Bronchial epithelial cell (primary cell): ENCODE results near the gene LRMDA. TPM values are rescaled to one million over a fixed set of nuclear protein-coding genes. Genes with fewer than 3 reads are reported as not detected.
A peak's percentile ranks its signal among the peaks of the same experiment; 100 is the strongest.

ENCODE experiments used
- DNase-seq: peaks from one replicate; pipeline ENCODE4 v3.0.0-alpha.2; 2010; ENCODE audit warnings: low read depth
- FAIRE-seq: peaks from 2 replicates; lab custom pipeline; 2011; peaks lifted over from hg19 to GRCh38; lab: Jason Lieb, UNC
- H3K27me3 ChIP-seq: 2 replicates; pipeline ENCODE4 v1.5.1; 2011; ENCODE audit warnings: low read length; ENCODE audit not compliant: control insufficient read depth, insufficient read depth
- H3K36me3 ChIP-seq: 2 replicates; pipeline ENCODE4 v1.5.1; 2011; ENCODE audit warnings: low read length; ENCODE audit not compliant: control insufficient read depth, insufficient read depth
- H3K4me3 ChIP-seq: 2 replicates; pipeline ENCODE4 v1.5.1; 2011; ENCODE audit warnings: mild to moderate bottlenecking, low read depth, low read length, control low read depth
- total RNA-seq: library from RNA; depleted of rRNA; stranded (reverse); fragments of >200 nt; gene quantifications from 2 replicates; pipeline ENCODE4 v1.2.1, GENCODE V29; 2014
- TF ChIP-seq, protein P1 (sequence below): IDR thresholded peaks from 2 replicates; pipeline ENCODE4 v1.5.1; 2011; ENCODE audit warnings: mild to moderate bottlenecking, moderate library complexity, low read length, control low read depth, inconsistent platforms; ENCODE audit not compliant: insufficient read depth, severe bottlenecking

The LRMDA gene
- total RNA-seq, 1 donor from 2014 or later: 1.6 TPM

DNA sequence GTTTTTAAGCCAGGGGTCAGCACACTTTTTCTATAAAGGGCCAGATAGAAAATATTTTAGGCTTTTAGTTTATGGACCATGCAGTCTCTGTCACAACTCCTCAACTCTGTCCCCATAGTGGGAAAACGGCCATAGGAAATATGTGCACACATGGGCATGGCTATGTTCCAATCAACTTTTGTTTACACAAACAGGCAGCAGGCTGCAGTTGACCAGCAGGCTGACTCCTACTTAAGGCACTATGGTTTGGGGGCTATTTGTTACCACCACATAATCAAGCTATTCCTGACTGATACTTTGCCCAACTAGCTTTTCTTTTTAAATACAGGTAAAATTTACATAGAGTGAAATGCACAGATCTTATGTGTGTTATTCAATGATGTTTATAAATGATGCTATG, 362.4 kb downstream of the LRMDA start:
- TF ChIP-seq, protein P1, sequence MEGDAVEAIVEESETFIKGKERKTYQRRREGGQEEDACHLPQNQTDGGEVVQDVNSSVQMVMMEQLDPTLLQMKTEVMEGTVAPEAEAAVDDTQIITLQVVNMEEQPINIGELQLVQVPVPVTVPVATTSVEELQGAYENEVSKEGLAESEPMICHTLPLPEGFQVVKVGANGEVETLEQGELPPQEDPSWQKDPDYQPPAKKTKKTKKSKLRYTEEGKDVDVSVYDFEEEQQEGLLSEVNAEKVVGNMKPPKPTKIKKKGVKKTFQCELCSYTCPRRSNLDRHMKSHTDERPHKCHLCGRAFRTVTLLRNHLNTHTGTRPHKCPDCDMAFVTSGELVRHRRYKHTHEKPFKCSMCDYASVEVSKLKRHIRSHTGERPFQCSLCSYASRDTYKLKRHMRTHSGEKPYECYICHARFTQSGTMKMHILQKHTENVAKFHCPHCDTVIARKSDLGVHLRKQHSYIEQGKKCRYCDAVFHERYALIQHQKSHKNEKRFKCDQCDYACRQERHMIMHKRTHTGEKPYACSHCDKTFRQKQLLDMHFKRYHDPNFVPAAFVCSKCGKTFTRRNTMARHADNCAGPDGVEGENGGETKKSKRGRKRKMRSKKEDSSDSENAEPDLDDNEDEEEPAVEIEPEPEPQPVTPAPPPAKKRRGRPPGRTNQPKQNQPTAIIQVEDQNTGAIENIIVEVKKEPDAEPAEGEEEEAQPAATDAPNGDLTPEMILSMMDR: no peak
- Histone ChIP-seq H3K36me3 (no peaks in the 10 kb centered on the region), H3K27me3 (no peaks in the 10 kb centered on the region), H3K4me3 (no peak overlapping the region)
- FAIRE-seq (no peak), DNase-seq (no peak)

GRCh38 chr10:75801121-75801520, 369.7 kb downstream of the LRMDA start:
- Histone ChIP-seq H3K4me3 (no peak overlapping the region), H3K27me3 (no peaks in the 10 kb centered on the region), H3K36me3 (no peaks in the 10 kb centered on the region)
- TF ChIP-seq, protein P1: no peak
- FAIRE-seq: no peak
- DNase-seq: no peak

- DNase-seq: no peak
- no peaks in the 10 kb centered on the region for H3K27me3 ChIP-seq
- FAIRE-seq: no peak
- TF ChIP-seq, protein P1: no peak
- no peaks in the 10 kb centered on the region for H3K36me3 ChIP-seq
- H3K4me3 ChIP-seq: no peak overlapping the region
Observed at GRCh38 chr10:75801661-75802060, 370.2 kb downstream of the LRMDA start.

- Histone ChIP-seq H3K27me3 (no peaks in the 10 kb centered on the region), H3K4me3 (no peak overlapping the region), H3K36me3 (no peaks in the 10 kb centered on the region)
- DNase-seq: no peak
- TF ChIP-seq, protein P1: no peak
- peak; percentile 76 for FAIRE-seq
Observed at GRCh38 chr10:75803121-75803520, 371.7 kb downstream of the LRMDA start.

- no peak for DNase-seq
- TF ChIP-seq, protein P1: no peak
- Histone ChIP-seq H3K27me3 (no peaks in the 10 kb centered on the region), H3K4me3 (no peak overlapping the region), H3K36me3 (no peaks in the 10 kb centered on the region)
- FAIRE-seq: peak; percentile 13
Observed at GRCh38 chr10:75803816-75804552, 372.6 kb downstream of the LRMDA start.

GRCh38 chr10:75806186-75806585, 374.8 kb downstream of the LRMDA start:
- H3K4me3 ChIP-seq: no peak overlapping the region
- H3K27me3 ChIP-seq: no peaks in the 10 kb centered on the region
- no peak for FAIRE-seq

More at GRCh38 chr10:75806186-75806585, 374.8 kb downstream of the LRMDA start:
- TF ChIP-seq, protein P1: no peak
- DNase-seq: no peak
- no peaks in the 10 kb centered on the region for H3K36me3 ChIP-seq
